ENCODE results near the gene NGEF.

The NGEF gene

DNA sequence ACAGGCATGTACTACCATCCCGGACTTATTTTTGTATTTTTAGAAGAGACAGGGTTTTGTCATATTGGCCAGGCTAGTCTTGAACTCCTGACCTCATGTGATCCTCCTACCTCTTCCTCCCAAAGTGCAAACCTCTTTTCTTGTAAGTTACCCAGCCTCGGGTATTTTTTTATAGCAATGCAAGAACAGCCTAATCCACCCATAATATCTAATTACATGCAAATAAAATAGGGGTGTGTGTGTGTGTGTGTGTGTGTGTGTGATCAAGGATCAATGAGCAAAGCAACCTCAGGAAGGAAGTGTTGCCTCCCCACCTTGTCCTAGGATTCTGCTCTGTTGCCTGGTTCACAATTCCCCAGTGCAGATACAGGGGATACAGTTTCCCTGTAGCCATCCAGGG is 45.6 kb downstream of the NGEF start:
- no peak for TF ChIP-seq SIN3A (IDR thresholded peaks at IDR 0.05; ENCODE audit: borderline replicate concordance, insufficient read depth, low read length)

DNA sequence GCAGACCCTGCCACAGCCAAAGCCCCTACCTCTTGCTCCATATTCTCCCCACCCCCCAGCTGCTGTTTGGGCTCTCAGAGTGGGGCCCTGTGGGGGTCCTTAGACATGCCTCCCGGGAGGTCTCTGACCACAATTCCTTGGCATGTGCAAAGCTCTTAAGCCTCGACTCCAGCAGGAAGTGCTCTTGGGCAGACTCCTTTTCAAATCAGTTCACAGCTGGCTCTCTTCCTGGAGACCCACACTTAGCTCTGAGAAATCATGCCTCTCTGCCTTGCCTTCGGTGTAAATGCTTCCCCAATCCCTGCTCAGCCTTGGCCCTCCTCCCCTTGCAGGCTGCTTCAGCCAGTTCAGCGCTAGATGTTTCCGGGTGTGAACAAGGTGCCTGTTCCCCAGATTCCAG is 46.9 kb downstream of the NGEF start:
- TF ChIP-seq, protein P1, sequence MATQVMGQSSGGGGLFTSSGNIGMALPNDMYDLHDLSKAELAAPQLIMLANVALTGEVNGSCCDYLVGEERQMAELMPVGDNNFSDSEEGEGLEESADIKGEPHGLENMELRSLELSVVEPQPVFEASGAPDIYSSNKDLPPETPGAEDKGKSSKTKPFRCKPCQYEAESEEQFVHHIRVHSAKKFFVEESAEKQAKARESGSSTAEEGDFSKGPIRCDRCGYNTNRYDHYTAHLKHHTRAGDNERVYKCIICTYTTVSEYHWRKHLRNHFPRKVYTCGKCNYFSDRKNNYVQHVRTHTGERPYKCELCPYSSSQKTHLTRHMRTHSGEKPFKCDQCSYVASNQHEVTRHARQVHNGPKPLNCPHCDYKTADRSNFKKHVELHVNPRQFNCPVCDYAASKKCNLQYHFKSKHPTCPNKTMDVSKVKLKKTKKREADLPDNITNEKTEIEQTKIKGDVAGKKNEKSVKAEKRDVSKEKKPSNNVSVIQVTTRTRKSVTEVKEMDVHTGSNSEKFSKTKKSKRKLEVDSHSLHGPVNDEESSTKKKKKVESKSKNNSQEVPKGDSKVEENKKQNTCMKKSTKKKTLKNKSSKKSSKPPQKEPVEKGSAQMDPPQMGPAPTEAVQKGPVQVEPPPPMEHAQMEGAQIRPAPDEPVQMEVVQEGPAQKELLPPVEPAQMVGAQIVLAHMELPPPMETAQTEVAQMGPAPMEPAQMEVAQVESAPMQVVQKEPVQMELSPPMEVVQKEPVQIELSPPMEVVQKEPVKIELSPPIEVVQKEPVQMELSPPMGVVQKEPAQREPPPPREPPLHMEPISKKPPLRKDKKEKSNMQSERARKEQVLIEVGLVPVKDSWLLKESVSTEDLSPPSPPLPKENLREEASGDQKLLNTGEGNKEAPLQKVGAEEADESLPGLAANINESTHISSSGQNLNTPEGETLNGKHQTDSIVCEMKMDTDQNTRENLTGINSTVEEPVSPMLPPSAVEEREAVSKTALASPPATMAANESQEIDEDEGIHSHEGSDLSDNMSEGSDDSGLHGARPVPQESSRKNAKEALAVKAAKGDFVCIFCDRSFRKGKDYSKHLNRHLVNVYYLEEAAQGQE (IDR thresholded peaks at IDR 0.05; ENCODE audit: insufficient read depth in 1 of 2, low read depth in 2 of 2, low read length in 2 of 2), result no peak
- no peak for TF ChIP-seq FOXP2 (optimal IDR thresholded peaks at IDR 0.05; ENCODE audit: borderline replicate concordance, extremely low read depth, extremely low read length, insufficient read depth)
- no peak for TF ChIP-seq SIN3A (IDR thresholded peaks at IDR 0.05; ENCODE audit: borderline replicate concordance, insufficient read depth, low read length)
- no peak for TF ChIP-seq TAF1 (IDR thresholded peaks at IDR 0.05; ENCODE audit: borderline replicate concordance, insufficient read depth, low read length)

DNA sequence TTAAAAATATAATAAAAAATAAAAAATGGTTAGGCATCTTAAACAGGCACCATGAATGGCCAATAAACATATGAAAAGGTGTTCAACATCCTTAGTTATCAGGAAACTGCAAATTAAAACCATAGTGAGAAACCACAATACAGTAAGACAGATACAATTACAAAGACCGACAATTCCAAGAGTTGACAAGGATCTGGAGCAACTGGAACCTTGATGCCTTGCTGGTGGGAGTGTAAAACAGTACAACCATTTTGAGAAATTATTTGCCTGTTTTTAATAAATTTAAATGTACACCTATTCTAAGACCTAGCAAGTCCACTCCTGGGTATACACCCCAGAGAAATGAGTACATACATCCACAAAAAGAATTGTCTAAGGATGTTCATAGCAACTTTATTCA is 49.1 kb downstream of the NGEF start:
- no peak for TF ChIP-seq POLR2AphosphoS5 (IDR thresholded peaks at IDR 0.05; ENCODE audit: low read depth, low read length)
- TF ChIP-seq TAF1 (IDR thresholded peaks at IDR 0.05; ENCODE audit: borderline replicate concordance, insufficient read depth, low read length), result no peak
- TF ChIP-seq SIN3A (IDR thresholded peaks at IDR 0.05; ENCODE audit: borderline replicate concordance, insufficient read depth, low read length), result no peak
- TF ChIP-seq FOXP2 (optimal IDR thresholded peaks at IDR 0.05; ENCODE audit: borderline replicate concordance, extremely low read depth, extremely low read length, insufficient read depth), result no peak
- TF ChIP-seq, protein P1 (IDR thresholded peaks at IDR 0.05; ENCODE audit: insufficient read depth in 1 of 2, low read depth in 2 of 2, low read length in 2 of 2), result no peak

DNA sequence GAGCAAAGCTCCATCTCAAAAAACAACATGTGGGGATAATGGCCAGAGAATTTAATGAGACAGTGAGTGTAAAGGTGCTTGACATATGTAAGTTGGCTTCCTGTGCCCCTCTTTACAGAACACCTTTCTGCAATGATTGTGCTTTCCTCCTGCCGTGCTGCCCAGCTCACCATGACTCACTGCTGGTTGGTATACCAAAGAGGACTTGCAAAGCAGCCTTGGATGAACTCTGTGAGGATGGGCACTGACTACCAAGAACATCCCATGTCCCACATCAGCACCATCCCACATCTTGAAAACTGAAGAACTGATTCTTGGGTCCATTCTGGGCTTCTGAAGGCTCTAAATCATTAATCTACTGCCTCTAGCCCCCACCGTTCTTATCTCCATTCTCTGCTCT is 52.2 kb downstream of the NGEF start:
- TF ChIP-seq, protein P1 (IDR thresholded peaks at IDR 0.05; ENCODE audit: insufficient read depth in 1 of 2, low read depth in 2 of 2, low read length in 2 of 2), result no peak
- no peak for TF ChIP-seq TAF1 (IDR thresholded peaks at IDR 0.05; ENCODE audit: borderline replicate concordance, insufficient read depth, low read length)

DNA sequence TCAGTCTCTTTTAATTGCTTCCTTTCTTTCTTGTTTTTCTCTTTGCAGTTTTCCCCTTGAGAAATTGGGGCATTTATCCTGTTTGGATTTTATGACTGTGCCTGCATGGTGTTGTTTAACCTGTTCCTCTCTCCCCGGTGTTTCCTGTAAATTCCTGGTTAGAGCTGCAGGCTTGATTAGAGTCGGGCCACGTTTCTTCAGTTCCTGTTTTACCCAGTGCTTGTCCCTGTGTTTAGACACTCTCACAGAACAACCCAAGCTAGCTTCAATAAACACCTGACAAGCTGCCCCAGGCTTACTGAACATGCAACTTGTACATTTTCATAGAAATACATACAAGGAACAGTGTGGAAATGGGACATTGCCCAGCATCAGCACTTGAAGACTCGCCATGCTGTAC is 53.9 kb downstream of the NGEF start:
- TF ChIP-seq TAF1 (IDR thresholded peaks at IDR 0.05; ENCODE audit: borderline replicate concordance, insufficient read depth, low read length), result no peak
- TF ChIP-seq, protein P1 (IDR thresholded peaks at IDR 0.05; ENCODE audit: insufficient read depth in 1 of 2, low read depth in 2 of 2, low read length in 2 of 2), result no peak
- no peak for TF ChIP-seq FOXP2 (optimal IDR thresholded peaks at IDR 0.05; ENCODE audit: borderline replicate concordance, extremely low read depth, extremely low read length, insufficient read depth)
- no peak for TF ChIP-seq POLR2AphosphoS5 (IDR thresholded peaks at IDR 0.05; ENCODE audit: low read depth, low read length)
- no peak for TF ChIP-seq SIN3A (IDR thresholded peaks at IDR 0.05; ENCODE audit: borderline replicate concordance, insufficient read depth, low read length)
